PFSK-1 (cell line): ENCODE measurements around the gene CNRIP1.

Experiments
- FOXP2 ChIP-seq: optimal IDR thresholded peaks from 2 replicates; pipeline ENCODE3; 2011; ENCODE audit warnings: borderline replicate concordance, control low read depth, inconsistent platforms; ENCODE audit not compliant: insufficient read depth; ENCODE audit errors: extremely low read length, extremely low read depth
- POLR2AphosphoS5 ChIP-seq: IDR thresholded peaks from 2 replicates; pipeline ENCODE4 v1.6.1; 2012; ENCODE audit warnings: low read depth, mild to moderate bottlenecking, control low read depth, low read length, moderate library complexity
- SIN3A ChIP-seq: IDR thresholded peaks from 2 replicates; pipeline ENCODE4 v1.6.1; 2012; ENCODE audit warnings: mild to moderate bottlenecking, low read length, moderate library complexity, borderline replicate concordance; ENCODE audit not compliant: insufficient read depth
- TAF1 ChIP-seq: IDR thresholded peaks from 2 replicates; pipeline ENCODE4 v1.6.1; 2012; ENCODE audit warnings: low read length, control low read depth, borderline replicate concordance; ENCODE audit not compliant: insufficient read depth
- TF ChIP-seq, protein P1 (sequence below), 2 experiments: IDR thresholded peaks; 2 replicates each; pipeline versions ENCODE4 v1.6.1 to v1.8.0; 2011 to 2012; ENCODE audit warnings: low read depth in 2 of 2, low read length in 2 of 2, control low read depth in 1 of 2, inconsistent platforms in 1 of 2, mild to moderate bottlenecking in 1 of 2, moderate library complexity in 1 of 2; ENCODE audit not compliant: insufficient read depth in 1 of 2

CNRIP1 gene

GRCh38 chr2:68359889-68360288 is 40.1 kb upstream of the CNRIP1 start:
- TF ChIP-seq POLR2AphosphoS5 (no peak), SIN3A (no peak), FOXP2 (no peak), TAF1 (no peak)
- TF ChIP-seq, protein P1, sequence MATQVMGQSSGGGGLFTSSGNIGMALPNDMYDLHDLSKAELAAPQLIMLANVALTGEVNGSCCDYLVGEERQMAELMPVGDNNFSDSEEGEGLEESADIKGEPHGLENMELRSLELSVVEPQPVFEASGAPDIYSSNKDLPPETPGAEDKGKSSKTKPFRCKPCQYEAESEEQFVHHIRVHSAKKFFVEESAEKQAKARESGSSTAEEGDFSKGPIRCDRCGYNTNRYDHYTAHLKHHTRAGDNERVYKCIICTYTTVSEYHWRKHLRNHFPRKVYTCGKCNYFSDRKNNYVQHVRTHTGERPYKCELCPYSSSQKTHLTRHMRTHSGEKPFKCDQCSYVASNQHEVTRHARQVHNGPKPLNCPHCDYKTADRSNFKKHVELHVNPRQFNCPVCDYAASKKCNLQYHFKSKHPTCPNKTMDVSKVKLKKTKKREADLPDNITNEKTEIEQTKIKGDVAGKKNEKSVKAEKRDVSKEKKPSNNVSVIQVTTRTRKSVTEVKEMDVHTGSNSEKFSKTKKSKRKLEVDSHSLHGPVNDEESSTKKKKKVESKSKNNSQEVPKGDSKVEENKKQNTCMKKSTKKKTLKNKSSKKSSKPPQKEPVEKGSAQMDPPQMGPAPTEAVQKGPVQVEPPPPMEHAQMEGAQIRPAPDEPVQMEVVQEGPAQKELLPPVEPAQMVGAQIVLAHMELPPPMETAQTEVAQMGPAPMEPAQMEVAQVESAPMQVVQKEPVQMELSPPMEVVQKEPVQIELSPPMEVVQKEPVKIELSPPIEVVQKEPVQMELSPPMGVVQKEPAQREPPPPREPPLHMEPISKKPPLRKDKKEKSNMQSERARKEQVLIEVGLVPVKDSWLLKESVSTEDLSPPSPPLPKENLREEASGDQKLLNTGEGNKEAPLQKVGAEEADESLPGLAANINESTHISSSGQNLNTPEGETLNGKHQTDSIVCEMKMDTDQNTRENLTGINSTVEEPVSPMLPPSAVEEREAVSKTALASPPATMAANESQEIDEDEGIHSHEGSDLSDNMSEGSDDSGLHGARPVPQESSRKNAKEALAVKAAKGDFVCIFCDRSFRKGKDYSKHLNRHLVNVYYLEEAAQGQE (IDR thresholded peaks at IDR 0.05; ENCODE audit: insufficient read depth in 1 of 2, low read depth in 2 of 2, low read length in 2 of 2), result no peak

DNA sequence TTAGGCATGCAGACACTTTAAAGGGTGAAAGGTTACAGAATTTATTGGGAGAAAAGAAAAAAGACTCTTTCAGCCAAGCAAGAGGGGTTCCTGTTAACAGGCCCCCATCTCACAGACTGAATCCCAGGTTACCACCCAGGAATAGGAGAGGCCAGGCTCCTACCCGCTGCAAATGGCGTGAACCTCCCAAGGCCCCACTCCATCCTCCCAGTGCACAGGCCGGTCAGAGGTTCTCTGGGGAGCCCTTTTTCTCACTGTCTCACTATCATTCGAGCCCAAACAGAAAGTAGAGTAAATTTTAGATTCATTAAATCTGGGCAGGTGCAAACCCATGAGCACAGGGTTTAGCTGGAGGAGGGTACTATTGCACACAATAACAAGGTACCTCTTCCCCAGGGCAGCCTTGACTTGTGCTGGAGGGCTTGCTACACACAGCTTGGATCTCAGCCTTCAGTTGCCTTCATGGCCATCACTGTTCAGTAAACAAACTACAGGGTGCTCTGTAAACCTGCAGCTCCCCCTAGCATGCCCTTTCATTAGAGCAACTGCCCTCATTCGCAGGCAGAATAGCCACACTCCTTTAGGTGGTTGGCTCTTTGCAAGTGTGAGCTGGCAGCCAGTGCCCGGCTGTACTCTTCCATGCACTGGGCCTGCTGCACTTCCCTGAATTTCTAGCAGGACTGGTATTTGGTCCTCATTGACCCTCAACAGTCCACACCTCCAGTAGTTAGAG is 38.0 kb upstream of the CNRIP1 start:
- TF ChIP-seq FOXP2, result peak; percentile 37
- TF ChIP-seq SIN3A, result no peak
- TF ChIP-seq TAF1, result no peak
- TF ChIP-seq, protein P1 (IDR thresholded peaks at IDR 0.05; ENCODE audit: insufficient read depth in 1 of 2, low read depth in 2 of 2, low read length in 2 of 2), result no peak

DNA sequence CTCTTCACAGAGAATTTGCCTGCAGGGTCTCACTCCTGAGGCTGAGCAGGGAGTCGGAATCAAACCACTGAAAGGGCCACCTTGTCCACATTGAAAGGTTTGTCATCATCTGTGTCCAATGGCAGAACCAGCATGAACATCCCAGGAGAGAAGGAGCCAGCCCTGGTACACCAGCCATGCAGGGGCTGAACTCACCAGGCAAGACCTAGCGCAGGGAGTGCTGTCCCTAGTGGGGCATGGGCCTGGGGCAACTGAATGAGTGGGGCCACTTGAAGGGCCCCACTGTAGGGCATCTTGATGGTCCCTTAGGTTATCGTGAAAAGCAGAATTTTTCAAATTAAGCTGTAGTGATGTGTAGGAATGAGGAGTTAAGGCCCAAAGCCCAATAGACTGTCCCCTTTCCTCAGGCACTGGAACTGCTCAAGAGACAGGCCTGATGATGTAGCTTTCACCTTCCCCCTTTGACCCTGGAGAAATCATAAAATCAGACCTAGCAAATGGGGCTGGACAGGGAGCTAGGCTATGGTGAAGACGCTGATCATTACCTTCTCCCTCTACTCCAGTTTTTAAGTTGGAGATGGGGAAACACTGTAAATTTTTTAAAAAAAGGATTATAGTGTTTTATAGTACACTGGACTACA is 37.0 kb upstream of the CNRIP1 start:
- TF ChIP-seq, protein P1 (IDR thresholded peaks at IDR 0.05; ENCODE audit: insufficient read depth in 1 of 2, low read depth in 2 of 2, low read length in 2 of 2), result no peak
- no peak for TF ChIP-seq FOXP2
- no peak for TF ChIP-seq TAF1
- no peak for TF ChIP-seq POLR2AphosphoS5
- no peak for TF ChIP-seq SIN3A

- no peak for TF ChIP-seq POLR2AphosphoS5
- TF ChIP-seq, protein P1 (IDR thresholded peaks at IDR 0.05; ENCODE audit: insufficient read depth in 1 of 2, low read depth in 2 of 2, low read length in 2 of 2), result no peak
- no peak for TF ChIP-seq TAF1
- TF ChIP-seq SIN3A, result no peak
- TF ChIP-seq FOXP2, result no peak
Measured at GRCh38 chr2:68352651-68353391, 33.1 kb upstream of the CNRIP1 start.
